Type B pancreatic cell (in vitro differentiated cells): ENCODE measurements around the gene RBBP8NL. TPM values are rescaled to one million over a fixed set of nuclear protein-coding genes. Genes with fewer than 3 reads are reported as not detected.

Source experiments
- DNase-seq: peaks from one replicate; pipeline ENCODE4 v3.0.0; 2021; ENCODE audit warnings: mixed read lengths; ENCODE audit not compliant: unreplicated experiment; ENCODE audit errors: extremely low spot score
- H3K27ac Mint-ChIP-seq: 2 replicates; pipeline ENCODE4 v1.8.0; 2021; ENCODE audit warnings: mild to moderate bottlenecking, mixed read lengths
- H3K27me3 Mint-ChIP-seq: 2 replicates; pipeline ENCODE4 v1.8.0; 2021; ENCODE audit warnings: mixed read lengths
- H3K36me3 Mint-ChIP-seq: 2 replicates; pipeline ENCODE4 v1.8.0; 2021; ENCODE audit warnings: mixed read lengths
- H3K4me1 Mint-ChIP-seq: one replicate; pipeline ENCODE4 v1.8.0; 2021; ENCODE audit warnings: mixed read lengths; ENCODE audit not compliant: unreplicated experiment
- H3K4me3 Mint-ChIP-seq: 2 replicates; pipeline ENCODE4 v1.8.0; 2021; ENCODE audit warnings: mild to moderate bottlenecking, mixed read lengths
- H3K9me3 Mint-ChIP-seq: 2 replicates; pipeline ENCODE4 v1.8.0; 2021; ENCODE audit warnings: mixed read lengths
- CTCF ChIP-seq: fragments of 200-600 bp; sonication (generic); conservative IDR thresholded peaks from 2 replicates; pipeline ENCODE4 v1.5.0; 2021; ENCODE audit warnings: antibody characterized with exemption, mild to moderate bottlenecking
- total RNA-seq: library from RNA; stranded (reverse); gene quantifications from 2 replicates; pipeline ENCODE4 v1.2.1, GENCODE V29; 2021; ENCODE audit warnings: low replicate concordance

The RBBP8NL gene
- total RNA-seq, 1 donor from 2014 or later = 7.3 TPM

- Mint-ChIP-seq H3K27ac (no peak overlapping the region), H3K36me3 (peaks cover 3% of the 10 kb centered on the region), H3K9me3 (no peaks in the 10 kb centered on the region), H3K4me1 (peaks cover 16% of the 10 kb centered on the region), H3K27me3 (no peaks in the 10 kb centered on the region), H3K4me3 (no peak overlapping the region)
- no peak for TF ChIP-seq CTCF
- DNase-seq = no peak
These were observed 55.0 kb downstream of the RBBP8NL start for GRCh38 chr20:62372042-62372993.

GRCh38 chr20:62371588-62372041 lies 55.7 kb downstream of the RBBP8NL start:
- H3K27me3 Mint-ChIP-seq = no peaks in the 10 kb centered on the region
- H3K36me3 Mint-ChIP-seq = no peaks in the 10 kb centered on the region
- DNase-seq = no peak
- H3K4me1 Mint-ChIP-seq = peaks cover 13% of the 10 kb centered on the region
- H3K9me3 Mint-ChIP-seq = no peaks in the 10 kb centered on the region
- H3K27ac Mint-ChIP-seq = no peak overlapping the region
- TF ChIP-seq CTCF = no peak
- H3K4me3 Mint-ChIP-seq = no peak overlapping the region

- DNase-seq = no peak
- H3K27me3 Mint-ChIP-seq = no peaks in the 10 kb centered on the region
- TF ChIP-seq CTCF = no peak
- peaks cover 13% of the 10 kb centered on the region for H3K4me1 Mint-ChIP-seq
- H3K4me3 Mint-ChIP-seq = no peak overlapping the region
- no peaks in the 10 kb centered on the region for H3K36me3 Mint-ChIP-seq
- H3K9me3 Mint-ChIP-seq = no peaks in the 10 kb centered on the region
- no peak overlapping the region for H3K27ac Mint-ChIP-seq
These were observed 56.3 kb downstream of the RBBP8NL start for GRCh38 chr20:62370807-62371587.

GRCh38 chr20:62370115-62370806 lies 57.1 kb downstream of the RBBP8NL start:
- no peaks in the 10 kb centered on the region for H3K36me3 Mint-ChIP-seq
- H3K27me3 Mint-ChIP-seq = no peaks in the 10 kb centered on the region
- no peaks in the 10 kb centered on the region for H3K9me3 Mint-ChIP-seq
- no peak for DNase-seq
- TF ChIP-seq CTCF = no peak
- peaks cover 13% of the 10 kb centered on the region for H3K4me1 Mint-ChIP-seq
- H3K4me3 Mint-ChIP-seq = no peak overlapping the region
- H3K27ac Mint-ChIP-seq = no peak overlapping the region

- TF ChIP-seq CTCF = no peak
- Mint-ChIP-seq H3K27ac (no peak overlapping the region), H3K9me3 (no peaks in the 10 kb centered on the region), H3K4me1 (peaks cover 13% of the 10 kb centered on the region), H3K27me3 (no peaks in the 10 kb centered on the region), H3K36me3 (no peaks in the 10 kb centered on the region), H3K4me3 (no peak overlapping the region)
- DNase-seq = no peak
These were observed 57.6 kb downstream of the RBBP8NL start for GRCh38 chr20:62369815-62370114.
